MCF 10A (cell line): ENCODE measurements around the gene CCL19. TPM values are rescaled to one million over a fixed set of nuclear protein-coding genes. Genes with fewer than 3 reads are reported as not detected.
"Not testable (repeated sequence)": the region's sequence is repeated elsewhere in the genome, so short reads cannot be mapped to it uniquely, and the experiment has no call there.

Experiments used
- Bru-seq: library from RNA; stranded (reverse); fragments of 400-500 nt; gene quantifications from one replicate; lab custom pipeline; 2021; lab: Mats Ljungman, UMichigan
- BruChase-seq, 2 experiments: library from RNA; stranded (reverse); fragments of 400-500 nt; gene quantifications; one replicate each; lab custom pipeline; 2021; lab: Mats Ljungman, UMichigan
- BruUV-seq: library from RNA; stranded (reverse); fragments of 400-500 nt; replicated peaks from 2 replicates; lab custom pipeline; 2021; lab: Mats Ljungman, UMichigan
- CTCF ChIA-PET: fragments of 300-600 bp; sonication (Branson Sonifier 250); formaldehyde crosslinking; extraction: SDS; loops from one replicate; lab custom pipeline; 2021; ENCODE audit warnings: antibody characterized with exemption, inconsistent platforms; lab: Yijun Ruan, JAX
- POLR2A ChIA-PET: fragments of 300-600, 350-650 bp; sonication (Branson Sonifier 250); formaldehyde crosslinking; extraction: SDS; loops from one replicate; lab custom pipeline; 2020; ENCODE audit warnings: antibody characterized with exemption, inconsistent platforms; lab: Yijun Ruan, JAX
- DNase-seq: peaks from one replicate; pipeline ENCODE4 v3.0.0-alpha.2; 2018; ENCODE audit not compliant: unreplicated experiment
- H3K27ac Mint-ChIP-seq: one replicate; pipeline ENCODE4 v1.8.0; 2022; ENCODE audit warnings: mild to moderate bottlenecking, low read depth, mixed read lengths; ENCODE audit not compliant: unreplicated experiment
- H3K27me3 Mint-ChIP-seq: one replicate; pipeline ENCODE4 v1.8.0; 2022; ENCODE audit warnings: mixed read lengths; ENCODE audit not compliant: insufficient read depth, unreplicated experiment
- H3K36me3 Mint-ChIP-seq: one replicate; pipeline ENCODE4 v1.8.0; 2022; ENCODE audit warnings: mild to moderate bottlenecking, moderate library complexity, mixed read lengths; ENCODE audit not compliant: insufficient read depth, unreplicated experiment
- H3K4me1 Mint-ChIP-seq: one replicate; pipeline ENCODE4 v1.8.0; 2022; ENCODE audit warnings: mixed read lengths; ENCODE audit not compliant: insufficient read depth, unreplicated experiment
- H3K4me3 Mint-ChIP-seq: one replicate; pipeline ENCODE4 v1.8.0; 2022; ENCODE audit warnings: mild to moderate bottlenecking, moderate library complexity, mixed read lengths; ENCODE audit not compliant: unreplicated experiment
- H3K9me3 Mint-ChIP-seq: one replicate; pipeline ENCODE4 v1.8.0; 2022; ENCODE audit warnings: mixed read lengths; ENCODE audit not compliant: unreplicated experiment
- CTCF ChIP-seq: fragments of 200-600 bp; IDR thresholded peaks from one replicate; pipeline ENCODE4 v1.8.0; 2022; ENCODE audit warnings: antibody characterized with exemption, mild to moderate bottlenecking; ENCODE audit not compliant: unreplicated experiment
- intact Hi-C: fragments of 100-400 bp; cut with micrococcal nuclease; formaldehyde crosslinking; loops from 2 replicates; pipeline ENCODE4 v1.14.1; 2022
- long read RNA-seq: library from polyadenylated mRNA; stranded (forward); transcript quantifications from one replicate; pipeline ENCODE4 v2.0.0, GENCODE V29; 2022
- total RNA-seq: library from RNA; stranded (reverse); gene quantifications from 2 replicates; pipeline ENCODE4 v1.2.3, GENCODE V29; 2022

Gene CCL19
- total RNA-seq (not detected in 2 replicates), Bru-seq, nascent RNA (not detected), BruChase-seq, experiment 1, labeled RNA remaining after a 6-hour chase (not detected), BruChase-seq, experiment 2, labeled RNA remaining after a 2-hour chase (not detected)
- long read RNA-seq = 0 reads

- DNase-seq = no peak
- Mint-ChIP-seq H3K27me3 (no peaks in the 10 kb centered on the region), H3K36me3 (peaks cover 6% of the 10 kb centered on the region), H3K4me1 (no peaks in the 10 kb centered on the region), H3K27ac (no peak within 1 kb of the TSS), H3K4me3 (no peak within 1 kb of the TSS), H3K9me3 (no peaks in the 10 kb centered on the region)
- ChIA-PET POLR2A (no interaction called here), CTCF (interaction anchor here (0.7 to 2.2 kb wide), 3 partner anchors 10 to 88 kb away, joined by 3 to 11 read pairs (median 8); no protein-coding TSS in a partner anchor)
- BruUV-seq = no TSS peak
- intact Hi-C loops = no loop called here
- no peak for TF ChIP-seq CTCF
Measured at GRCh38 chr9:34690983-34691935, at the start of gene CCL19. Gene CCL19 (minus strand): TSS chr9:34691276. CDS start chr9:34691139, 137 bp downstream.

GRCh38 chr9:34740176-34740575 is 49.1 kb upstream of the CCL19 start:
- DNase-seq, H3K27me3 Mint-ChIP-seq, intact Hi-C loops, BruUV-seq, H3K4me3 Mint-ChIP-seq, H3K9me3 Mint-ChIP-seq, POLR2A ChIA-PET, H3K27ac Mint-ChIP-seq, H3K36me3 Mint-ChIP-seq: not testable (repeated sequence)
- CTCF ChIA-PET = interaction anchor here (0.6 to 1.2 kb wide), 2 partner anchors 40 to 1768 kb away, joined by 3 to 5 read pairs; no protein-coding TSS in a partner anchor
- H3K4me1 Mint-ChIP-seq = peaks cover 13% of the 10 kb centered on the region

GRCh38 chr9:34737677-34738260 is 46.7 kb upstream of the CCL19 start:
- BruUV-seq = no TSS peak
- no peak for TF ChIP-seq CTCF
- Mint-ChIP-seq H3K27me3 (no peaks in the 10 kb centered on the region), H3K9me3 (no peaks in the 10 kb centered on the region), H3K4me3 (no peak overlapping the region), H3K4me1 (peaks cover 6% of the 10 kb centered on the region), H3K36me3 (no peaks in the 10 kb centered on the region), H3K27ac (no peak overlapping the region)
- no peak for DNase-seq
- CTCF ChIA-PET = interaction anchor here (0.7 to 1.2 kb wide), 2 partner anchors 51 to 135 kb away, joined by 3 read pairs; no protein-coding TSS in a partner anchor
- intact Hi-C loops = no loop called here
- POLR2A ChIA-PET = no interaction called here

- intact Hi-C loops = no loop called here
- H3K27ac Mint-ChIP-seq = no peak overlapping the region
- H3K9me3 Mint-ChIP-seq = no peaks in the 10 kb centered on the region
- no peaks in the 10 kb centered on the region for H3K27me3 Mint-ChIP-seq
- no peaks in the 10 kb centered on the region for H3K36me3 Mint-ChIP-seq
- no peak for DNase-seq
- H3K4me1 Mint-ChIP-seq = no peaks in the 10 kb centered on the region
- BruUV-seq = no TSS peak
- no peak overlapping the region for H3K4me3 Mint-ChIP-seq
- TF ChIP-seq CTCF = no peak
- CTCF ChIA-PET = interaction anchor here (0.6 to 1.2 kb wide), 4 partner anchors 10 to 934 kb away, joined by 3 to 4 read pairs (median 4); no protein-coding TSS in a partner anchor
- POLR2A ChIA-PET = no interaction called here
Measured at GRCh38 chr9:34734720-34735119, 43.6 kb upstream of the CCL19 start.
